ENCODE results near the gene KIAA0513. TPM values are rescaled to one million over a fixed set of nuclear protein-coding genes. Genes with fewer than 3 reads are reported as not detected.

Gene KIAA0513
- polyA plus RNA-seq, 1 donor (not counting 4 experiments of a cell fraction or from before 2014, with no cell fraction given) = 3.3 TPM

DNA sequence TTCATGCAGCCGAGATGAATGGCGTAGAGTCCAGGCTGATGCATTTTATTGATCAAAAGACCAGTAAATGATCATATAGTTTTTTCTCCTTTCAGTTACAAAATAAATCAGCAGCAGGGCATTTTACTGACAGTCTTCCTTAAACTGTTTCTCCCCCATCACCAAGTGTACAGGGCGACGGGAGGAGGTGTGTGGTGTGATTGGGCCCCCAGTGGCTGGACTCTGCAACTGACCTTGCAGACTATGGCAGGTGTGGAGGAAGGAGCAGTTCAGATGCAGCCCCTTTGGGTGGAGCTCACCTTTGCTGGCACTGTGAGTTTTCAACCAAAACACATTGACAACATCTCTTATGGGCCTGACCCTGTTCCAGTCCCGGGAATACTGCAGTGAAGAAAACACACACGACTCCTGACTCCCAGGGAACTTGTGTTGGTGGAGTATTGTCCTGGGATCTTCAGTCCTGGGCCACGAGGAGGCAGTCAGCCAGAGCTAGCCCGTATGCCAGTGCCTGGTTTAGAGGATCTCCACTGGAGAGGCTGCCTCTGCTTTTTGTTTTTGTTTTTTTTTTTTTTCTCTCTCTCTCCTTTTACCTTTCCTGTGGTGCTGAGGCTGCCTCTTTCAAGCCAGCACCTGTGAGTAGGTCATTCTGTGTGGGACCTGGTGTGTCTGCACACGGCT is 29.8 kb downstream of the KIAA0513 start:
- no peaks in the 10 kb centered on the region for H3K9me3 ChIP-seq (ENCODE audit: control insufficient read depth, low read depth, low read length)
- no peak overlapping the region for H3K4me2 ChIP-seq (ENCODE audit: control insufficient read depth, extremely low read depth, insufficient read depth, low read depth, low read length)
- FAIRE-seq (no peak), DNase-seq (ENCODE audit: low read depth, low spot score) (no peak)
- no peak overlapping the region for H3K27ac ChIP-seq (ENCODE audit: control insufficient read depth, insufficient read depth, low read length)
- H3K4me3 ChIP-seq (ENCODE audit: control insufficient read depth in 2 of 3, extremely low read depth in 1 of 3, insufficient read depth in 2 of 3, low read depth in 1 of 3, low read length in 3 of 3) = no peak overlapping the region
- TF ChIP-seq, protein P1, sequence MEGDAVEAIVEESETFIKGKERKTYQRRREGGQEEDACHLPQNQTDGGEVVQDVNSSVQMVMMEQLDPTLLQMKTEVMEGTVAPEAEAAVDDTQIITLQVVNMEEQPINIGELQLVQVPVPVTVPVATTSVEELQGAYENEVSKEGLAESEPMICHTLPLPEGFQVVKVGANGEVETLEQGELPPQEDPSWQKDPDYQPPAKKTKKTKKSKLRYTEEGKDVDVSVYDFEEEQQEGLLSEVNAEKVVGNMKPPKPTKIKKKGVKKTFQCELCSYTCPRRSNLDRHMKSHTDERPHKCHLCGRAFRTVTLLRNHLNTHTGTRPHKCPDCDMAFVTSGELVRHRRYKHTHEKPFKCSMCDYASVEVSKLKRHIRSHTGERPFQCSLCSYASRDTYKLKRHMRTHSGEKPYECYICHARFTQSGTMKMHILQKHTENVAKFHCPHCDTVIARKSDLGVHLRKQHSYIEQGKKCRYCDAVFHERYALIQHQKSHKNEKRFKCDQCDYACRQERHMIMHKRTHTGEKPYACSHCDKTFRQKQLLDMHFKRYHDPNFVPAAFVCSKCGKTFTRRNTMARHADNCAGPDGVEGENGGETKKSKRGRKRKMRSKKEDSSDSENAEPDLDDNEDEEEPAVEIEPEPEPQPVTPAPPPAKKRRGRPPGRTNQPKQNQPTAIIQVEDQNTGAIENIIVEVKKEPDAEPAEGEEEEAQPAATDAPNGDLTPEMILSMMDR (optimal IDR thresholded peaks at IDR 0.05 in 1 of 3, IDR thresholded peaks at IDR 0.05 in 1 of 3, conservative IDR thresholded peaks at IDR 0.05 in 1 of 3; ENCODE audit: extremely low read depth in 1 of 3, insufficient read depth in 2 of 3, low read length in 3 of 3) = peak in 2 of 3 experiments; percentile 9 to 14
- TF ChIP-seq EZH2 (IDR thresholded peaks at IDR 0.05; ENCODE audit: low read length) = no peak
- H3K36me3 ChIP-seq (ENCODE audit: control insufficient read depth in 2 of 2, extremely low read depth in 1 of 2, insufficient read depth in 2 of 2, low read length in 2 of 2) = no peaks in the 10 kb centered on the region
- H3K27me3 ChIP-seq (ENCODE audit: control insufficient read depth, extremely low read depth, insufficient read depth, low read length) = no peaks in the 10 kb centered on the region
- no peak overlapping the region for H3K9ac ChIP-seq (ENCODE audit: control insufficient read depth, extremely low read depth, insufficient read depth, low read length)
- dilution Hi-C loops (cut with MboI; ENCODE audit: extremely low pct_ligation_motif_present, low sequenced_read_pairs) = no loop called here
- H2AFZ ChIP-seq (ENCODE audit: control insufficient read depth, low read length) = no peak overlapping the region
- H4K20me1 ChIP-seq (ENCODE audit: control insufficient read depth, extremely low read depth, insufficient read depth, low read length) = no peaks in the 10 kb centered on the region
- no peaks in the 10 kb centered on the region for H3K79me2 ChIP-seq (ENCODE audit: control insufficient read depth, insufficient read depth, low read length)
- peaks cover 6% of the 10 kb centered on the region for H3K4me1 ChIP-seq (ENCODE audit: control insufficient read depth, extremely low read depth, insufficient read depth, low read length)
- H3K9me1 ChIP-seq (ENCODE audit: control insufficient read depth, extremely low read depth, insufficient read depth, low read length) = no peaks in the 10 kb centered on the region

DNA sequence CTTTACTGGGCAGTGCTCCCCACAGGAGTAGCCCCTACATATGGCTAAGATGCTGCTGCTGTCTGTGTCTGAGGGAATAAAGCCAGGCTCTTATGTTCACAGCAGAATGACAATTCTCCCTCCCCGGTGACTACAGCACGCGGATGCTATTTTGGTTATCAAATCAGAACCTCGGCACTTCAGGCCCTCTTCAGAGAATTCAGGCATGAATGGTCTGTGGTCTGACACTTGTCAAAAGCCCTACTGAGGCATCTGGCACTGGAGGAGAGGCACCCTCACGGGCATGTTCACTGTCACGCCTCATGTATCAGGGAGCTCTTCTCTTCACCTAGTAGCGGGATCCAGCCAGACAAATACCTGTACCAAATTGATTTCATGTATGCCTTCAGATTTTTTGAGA is 30.4 kb downstream of the KIAA0513 start:
- Histone ChIP-seq H2AFZ (ENCODE audit: control insufficient read depth, low read length) (no peak overlapping the region), H3K27ac (ENCODE audit: control insufficient read depth, insufficient read depth, low read length) (no peak overlapping the region), H3K9ac (ENCODE audit: control insufficient read depth, extremely low read depth, insufficient read depth, low read length) (no peak overlapping the region), H3K4me3 (ENCODE audit: control insufficient read depth in 2 of 3, extremely low read depth in 1 of 3, insufficient read depth in 2 of 3, low read depth in 1 of 3, low read length in 3 of 3) (no peak overlapping the region), H3K36me3 (ENCODE audit: control insufficient read depth in 2 of 2, extremely low read depth in 1 of 2, insufficient read depth in 2 of 2, low read length in 2 of 2) (no peaks in the 10 kb centered on the region), H3K79me2 (ENCODE audit: control insufficient read depth, insufficient read depth, low read length) (no peaks in the 10 kb centered on the region), H3K27me3 (ENCODE audit: control insufficient read depth, extremely low read depth, insufficient read depth, low read length) (no peaks in the 10 kb centered on the region), H3K4me2 (ENCODE audit: control insufficient read depth, extremely low read depth, insufficient read depth, low read depth, low read length) (no peak overlapping the region), H3K9me3 (ENCODE audit: control insufficient read depth, low read depth, low read length) (no peaks in the 10 kb centered on the region), H3K9me1 (ENCODE audit: control insufficient read depth, extremely low read depth, insufficient read depth, low read length) (no peaks in the 10 kb centered on the region), H4K20me1 (ENCODE audit: control insufficient read depth, extremely low read depth, insufficient read depth, low read length) (no peaks in the 10 kb centered on the region), H3K4me1 (ENCODE audit: control insufficient read depth, extremely low read depth, insufficient read depth, low read length) (peaks cover 6% of the 10 kb centered on the region)
- dilution Hi-C loops (cut with MboI; ENCODE audit: extremely low pct_ligation_motif_present, low sequenced_read_pairs) = no loop called here
- DNase-seq (ENCODE audit: low read depth, low spot score) = no peak
- no peak for TF ChIP-seq EZH2 (IDR thresholded peaks at IDR 0.05; ENCODE audit: low read length)
- TF ChIP-seq, protein P1 (optimal IDR thresholded peaks at IDR 0.05 in 1 of 3, IDR thresholded peaks at IDR 0.05 in 1 of 3, conservative IDR thresholded peaks at IDR 0.05 in 1 of 3; ENCODE audit: extremely low read depth in 1 of 3, insufficient read depth in 2 of 3, low read length in 3 of 3) = no peak
- FAIRE-seq = no peak
